K562 (cell line): ENCODE measurements around the gene CACNG1. TPM values are rescaled to one million over a fixed set of nuclear protein-coding genes. Genes with fewer than 3 reads are reported as not detected.

Experiments
- ATAC-seq: fragments of 200-7000 bp; cut with Tn5 transposase; 3 replicates; pipeline ENCODE4 v1.9.1; 2020; ENCODE audit warnings: moderate library complexity
- BruUV-seq: library from RNA; stranded (reverse); fragments of 400-500 nt; replicated peaks from 2 replicates; lab custom pipeline; 2021; lab: Mats Ljungman, UMichigan
- CTCF ChIA-PET: fragments of 300-600 bp; formaldehyde crosslinking; extraction: SDS; loops from one replicate; lab custom pipeline; 2021; ENCODE audit warnings: low intra/inter-chr PET ratio; lab: Yijun Ruan, JAX
- POLR2A ChIA-PET: fragments of 300-600, 350-650 bp; sonication (Branson Sonifier 250); formaldehyde crosslinking; extraction: SDS; loops from one replicate; lab custom pipeline; 2021; ENCODE audit warnings: antibody characterized with exemption, inconsistent platforms; lab: Yijun Ruan, JAX
- DNase-seq, 4 experiments: peaks; one replicate each; pipeline versions ENCODE4 v3.0.0 to v3.0.0-alpha.2; 2011 to 2018; ENCODE audit warnings: low spot score in 3 of 4, mixed read lengths in 3 of 4; ENCODE audit errors: extremely low read depth in 1 of 4
- FAIRE-seq: peaks from 2 replicates; lab custom pipeline; 2011; peaks lifted over from hg19 to GRCh38; lab: Jason Lieb, UNC
- H2AFZ ChIP-seq: 2 replicates; pipeline ENCODE4 v1.6.0; 2011; ENCODE audit warnings: low read depth, low read length, control low read depth, inconsistent platforms
- H3K27ac ChIP-seq: fragments of 200-600 bp; 3 replicates; pipeline ENCODE4 v1.8.0; 2011; ENCODE audit warnings: low read depth, mild to moderate bottlenecking, control low read depth, inconsistent platforms, low read length, moderate library complexity, mixed read lengths; ENCODE audit errors: extremely low read depth
- H3K27me3 ChIP-seq, 2 experiments: fragments of 300-600 bp in 1 of 2; 2 replicates in 1 of 2; 3 replicates in 1 of 2; pipeline versions ENCODE4 v1.6.0 to v1.8.0; 2011; ENCODE audit warnings: inconsistent platforms in 2 of 2, low read length in 2 of 2, mild to moderate bottlenecking in 1 of 2, mixed read lengths in 1 of 2, moderate library complexity in 1 of 2; ENCODE audit not compliant: control insufficient read depth in 2 of 2, insufficient read depth in 2 of 2
- H3K36me3 ChIP-seq: fragments of 300-600 bp; 3 replicates; pipeline ENCODE4 v1.8.0; 2011; ENCODE audit warnings: mild to moderate bottlenecking, low read length, inconsistent platforms; ENCODE audit not compliant: control insufficient read depth, insufficient read depth
- H3K4me1 ChIP-seq, 2 experiments: fragments of 200-600 bp in 1 of 2; replicated peaks in 1 of 2; 2 replicates in 1 of 2; 3 replicates in 1 of 2; pipeline versions ENCODE4 v1.5.1 to v1.8.0; 2011; ENCODE audit warnings: inconsistent platforms in 2 of 2, low read length in 2 of 2, mild to moderate bottlenecking in 1 of 2, mixed read lengths in 1 of 2, moderate library complexity in 1 of 2; ENCODE audit not compliant: control insufficient read depth in 2 of 2, insufficient read depth in 2 of 2
- H3K4me2 ChIP-seq: 2 replicates; pipeline ENCODE4 v1.6.1; 2011; ENCODE audit warnings: low read length, control low read depth, inconsistent platforms, mixed read lengths; ENCODE audit not compliant: insufficient read depth
- H3K4me3 ChIP-seq: fragments of 200-600 bp; sonication (generic), shearing (Covaris generic); 2 replicates; pipeline ENCODE4 v1.5.1; 2016; ENCODE audit warnings: control low read depth, inconsistent platforms
- H3K79me2 ChIP-seq: fragments of 200-600 bp; 3 replicates; pipeline ENCODE4 v1.8.0; 2011; ENCODE audit warnings: low read length, inconsistent platforms; ENCODE audit not compliant: control insufficient read depth, insufficient read depth
- H3K9ac ChIP-seq, 2 experiments: 2 replicates each; pipeline versions ENCODE4 v1.6.0 to v1.6.1; 2011; ENCODE audit warnings: low read depth in 2 of 2, low read length in 2 of 2, control low read depth in 1 of 2, inconsistent platforms in 1 of 2, mild to moderate bottlenecking in 1 of 2, mixed read lengths in 1 of 2; ENCODE audit not compliant: insufficient read depth in 1 of 2
- H3K9me1 ChIP-seq: one replicate; pipeline ENCODE4 v1.6.0; 2011; ENCODE audit warnings: inconsistent platforms, mild to moderate bottlenecking, low read length, moderate library complexity; ENCODE audit not compliant: control insufficient read depth, insufficient read depth
- H3K9me3 ChIP-seq: replicated peaks from 2 replicates; pipeline ENCODE4 v1.5.1; 2011; ENCODE audit warnings: low read depth, low read length, inconsistent platforms; ENCODE audit not compliant: control insufficient read depth, insufficient read depth
- H4K20me1 ChIP-seq: replicated peaks from 2 replicates; pipeline ENCODE4 v1.6.1; 2011; ENCODE audit warnings: low read length, inconsistent platforms, mixed read lengths; ENCODE audit not compliant: control insufficient read depth, insufficient read depth
- ZNF263 ChIP-seq: sonication (generic); formaldehyde crosslinking; IDR thresholded peaks from 2 replicates; pipeline ENCODE4 v1.8.0; 2022; ENCODE audit warnings: mild to moderate bottlenecking, missing genetic modification reagents, borderline replicate concordance
- WGBS: fragments of 100-300 bp; shearing (Covaris generic); methylation state at CpG from one replicate; pipeline ENCODE4 v1.1.6; 2016; ENCODE audit warnings: low coverage, mixed read lengths; ENCODE audit not compliant: insufficient coverage; ENCODE audit errors: missing lambda C conversion rate; 5-methylcytosine and 5-hydroxymethylcytosine counted together
- in situ Hi-C: fragments of 300-500 bp; cut with MboI; formaldehyde crosslinking; loops from 4 replicates; pipeline ENCODE4 v1.15.0; 2018; ENCODE audit warnings: inconsistent platforms, mixed read lengths
- intact Hi-C: fragments of 100-400 bp; cut with micrococcal nuclease; formaldehyde crosslinking; loops from 2 replicates; pipeline ENCODE4 v1.14.2; 2022
- polyA plus RNA-seq, 8 experiments: library from polyadenylated mRNA; depleted of rRNA in 4 of 8; stranded (reverse) in 5 of 8; unstranded in 3 of 8; fragments of >200 nt; fragmentation: Nextera tagmentation in 2 of 8; fragmentation: Illumina TruSeq in 1 of 8; extraction: Ambion mirVana in 2 of 8; extraction: Trizol in 1 of 8; gene quantifications; 2 replicates each; pipeline versions ENCODE4 v1.2.1 to v1.2.3, GENCODE V29; 2011 to 2014; ENCODE audit warnings: inconsistent platforms in 1 of 8, missing spikeins in 1 of 8
- total RNA-seq, 7 experiments: library from RNA; depleted of rRNA in 6 of 7; stranded (reverse); fragments of >200 nt in 6 of 7; fragmentation: Illumina TruSeq in 2 of 7; extraction: Trizol in 2 of 7; gene quantifications; 2 replicates each; pipeline versions ENCODE4 v1.2.1 to v1.2.3, GENCODE V29; 2011 to 2021; ENCODE audit warnings: low replicate concordance in 1 of 7
- TF ChIP-seq, protein P1 (sequence below): IDR thresholded peaks from 2 replicates; pipeline ENCODE4 v1.6.1; 2012; ENCODE audit warnings: low read depth, low read length, improper control_type of control experiment, borderline replicate concordance

CACNG1 gene
- total and polyA plus RNA-seq, 9 of the 15 experiments (the other 6 are each of a cell fraction or from before 2014, with no cell fraction given) = not detected

GRCh38 chr17:67018471-67019434 lies 25.6 kb upstream of the CACNG1 start:
- 4% methylated on average over 12 of the region's 12 CpGs for WGBS
- ATAC-seq = no peak
- no TSS peak for BruUV-seq
- POLR2A ChIA-PET = interaction anchor here (0.6 kb wide), 1 partner anchor 158 kb away, joined by 3 read pairs; no protein-coding TSS in a partner anchor
- DNase-seq = no peak
- FAIRE-seq = no peak
- Histone ChIP-seq H3K27ac (no peak overlapping the region), H3K79me2 (no peaks in the 10 kb centered on the region), H2AFZ (no peak overlapping the region), H4K20me1 (peaks cover 3% of the 10 kb centered on the region; the same call in 1 of the 2 replicates), H3K9me1 (no peaks in the 10 kb centered on the region), H3K27me3 (peaks cover 51 to 95% of the 10 kb centered on the region in 2 experiments), H3K9me3 (no peaks in the 10 kb centered on the region), H3K9ac (no peak overlapping the region), H3K36me3 (no peaks in the 10 kb centered on the region), H3K4me2 (no peak overlapping the region), H3K4me1 (no peaks in the 10 kb centered on the region; a peak in 1 of 5 replicates), H3K4me3 (no peak overlapping the region)
- CTCF ChIA-PET = no interaction called here
- intact Hi-C loops (loop anchor here (5.0 kb wide), 1 partner anchor 139 kb away; no protein-coding TSS in a partner anchor), in situ Hi-C loops (no loop called here)
- TF ChIP-seq, protein P1, sequence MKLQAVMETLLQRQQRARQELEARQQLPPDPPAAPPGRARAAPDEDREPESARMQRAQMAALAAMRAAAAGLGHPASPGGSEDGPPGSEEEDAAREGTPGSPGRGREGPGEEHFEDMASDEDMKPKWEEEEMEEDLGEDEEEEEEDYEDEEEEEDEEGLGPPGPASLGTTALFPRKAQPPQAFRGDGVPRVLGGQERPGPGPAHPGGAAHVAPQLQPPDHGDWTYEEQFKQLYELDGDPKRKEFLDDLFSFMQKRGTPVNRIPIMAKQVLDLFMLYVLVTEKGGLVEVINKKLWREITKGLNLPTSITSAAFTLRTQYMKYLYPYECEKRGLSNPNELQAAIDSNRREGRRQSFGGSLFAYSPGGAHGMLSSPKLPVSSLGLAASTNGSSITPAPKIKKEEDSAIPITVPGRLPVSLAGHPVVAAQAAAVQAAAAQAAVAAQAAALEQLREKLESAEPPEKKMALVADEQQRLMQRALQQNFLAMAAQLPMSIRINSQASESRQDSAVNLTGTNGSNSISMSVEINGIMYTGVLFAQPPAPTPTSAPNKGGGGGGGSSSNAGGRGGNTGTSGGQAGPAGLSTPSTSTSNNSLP = no peak
- TF ChIP-seq ZNF263 (CRISPR knock-in tag) = peak; percentile 66; the same call in 1 of the 2 replicates
